ENCODE measurements around the gene AFF3. TPM values are rescaled to one million over a fixed set of nuclear protein-coding genes. Genes with fewer than 3 reads are reported as not detected.
"Not testable (repeated sequence)": the region's sequence is repeated elsewhere in the genome, so short reads cannot be mapped to it uniquely, and the experiment has no call there.

AFF3 gene
- total and polyA plus RNA-seq, 2 of the 8 experiments (the other 6 are each of a cell fraction or from before 2014, with no cell fraction given): 0.27 to 3.0 TPM

DNA sequence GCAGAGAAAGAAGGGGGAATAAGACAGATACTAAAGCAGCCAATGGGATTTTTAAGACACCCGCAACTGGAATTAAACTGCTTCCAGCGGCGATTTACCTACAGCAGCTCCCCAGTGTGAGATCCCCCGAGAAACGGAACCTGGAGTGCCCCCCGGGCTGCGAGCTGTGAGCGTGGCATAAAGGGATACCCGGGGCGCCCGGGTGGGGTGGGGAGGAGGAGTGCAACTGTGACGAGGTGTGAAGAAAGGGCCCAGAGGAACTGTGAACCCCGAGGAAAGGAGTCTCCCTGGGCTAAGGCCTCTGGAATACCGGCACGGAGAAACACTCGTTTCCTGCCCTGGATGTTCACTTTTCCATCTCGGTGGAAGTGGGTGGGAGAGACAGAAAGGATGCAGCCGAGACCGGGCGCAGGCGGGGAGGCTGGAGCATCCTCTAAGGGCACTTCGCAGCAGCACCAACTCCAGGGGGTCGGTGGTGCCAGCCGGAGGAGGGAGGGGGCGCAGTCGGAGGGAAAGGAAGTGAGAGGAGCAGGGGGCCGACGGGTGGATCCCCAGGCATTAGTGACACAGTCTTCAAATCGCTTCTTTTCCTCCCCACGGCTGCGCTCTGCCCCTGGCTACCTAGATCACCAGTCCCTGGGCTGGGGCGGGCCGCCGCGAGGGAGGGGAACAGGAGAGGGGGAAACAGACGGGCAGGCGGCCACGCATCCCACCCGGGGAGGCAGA, 38.7 kb downstream of the AFF3 start:
- H2BK12ac ChIP-seq (ENCODE audit: low read depth, low read length); H3K9ac ChIP-seq (replicated peaks in 1 of 4; ENCODE audit: extremely low read depth in 1 of 4, low read depth in 3 of 4, low read length in 3 of 4); H3K36me3 ChIP-seq (ENCODE audit: control insufficient read depth in 2 of 4, insufficient read depth in 4 of 4, low read length in 3 of 4); H2BK15ac ChIP-seq (ENCODE audit: low read length); H2BK20ac ChIP-seq (ENCODE audit: low read length); H3K23me2 ChIP-seq (ENCODE audit: low read depth, low read length); H4K91ac ChIP-seq (replicated peaks; ENCODE audit: insufficient read length, low read length); H3K4ac ChIP-seq (replicated peaks; ENCODE audit: insufficient read length, low read depth, low read length); H3K4me1 ChIP-seq (replicated peaks in 1 of 4; ENCODE audit: control insufficient read depth in 3 of 4, insufficient read depth in 4 of 4, low read length in 3 of 4); H4K20me1 ChIP-seq (replicated peaks in 1 of 2; ENCODE audit: control insufficient read depth in 1 of 2, insufficient read depth in 2 of 2, low read length in 2 of 2); H4K8ac ChIP-seq (ENCODE audit: extremely low read depth, insufficient read depth, low read length); H3K23ac ChIP-seq (ENCODE audit: insufficient read length); H3K9me3 ChIP-seq (ENCODE audit: insufficient read depth in 2 of 2, low read depth in 1 of 2, low read length in 1 of 2); H4K5ac ChIP-seq (ENCODE audit: insufficient read length, low read depth, low read length); H2AK5ac ChIP-seq (ENCODE audit: low read depth, low read length); H3K18ac ChIP-seq (ENCODE audit: extremely low read depth, low read length); H3K14ac ChIP-seq (ENCODE audit: insufficient read length); FAIRE-seq; H3K79me2 ChIP-seq (ENCODE audit: control insufficient read depth in 1 of 2, insufficient read depth in 2 of 2, low read length in 2 of 2); H3K56ac ChIP-seq (replicated peaks; ENCODE audit: insufficient read length, low read depth, low read length); H3K79me1 ChIP-seq (ENCODE audit: low read depth, low read length); H3K27ac ChIP-seq (ENCODE audit: low read depth, low read length); H2BK5ac ChIP-seq (ENCODE audit: low read depth, low read length); POLR2A ChIA-PET (ENCODE audit: partially characterized antibody); H2BK120ac ChIP-seq (replicated peaks; ENCODE audit: low read depth, low read length); H2AFZ ChIP-seq (ENCODE audit: low read length): not testable (repeated sequence)
- peak; percentile 40; the same call in 1 of the 2 replicates for TF ChIP-seq SUZ12 (IDR thresholded peaks at IDR 0.05; ENCODE audit: low read length)
- peak overlapping the region in 1 of 4 experiments; percentile 41; a peak in 3 of 8 replicates for H3K4me3 ChIP-seq (ENCODE audit: extremely low read depth in 1 of 4, insufficient read depth in 2 of 4, low read depth in 3 of 4, low read length in 4 of 4)
- peak in 1 of 2 experiments; percentile 54 for DNase-seq (ENCODE audit: low read depth in 1 of 2, low spot score in 2 of 2)
- CTCF ChIA-PET (ENCODE audit: partially characterized antibody): interaction anchor here (0.6 kb wide), 1 partner anchor 1903 kb away, joined by 3 read pairs; no protein-coding TSS in a partner anchor
- H3K27me3 ChIP-seq (replicated peaks in 1 of 4; ENCODE audit: control insufficient read depth in 3 of 4, extremely low read depth in 1 of 4, insufficient read depth in 3 of 4, low read length in 3 of 4): peaks cover 14 to 49% (median 38%) of the 10 kb centered on the region in 4 experiments
- WGBS, 2 experiments (ENCODE audit: extremely low coverage in 1 of 2, insufficient coverage in 1 of 2, insufficient read length in 1 of 2, insufficient replicate concordance in 2 of 2, low coverage in 1 of 2, low lambda C conversion rate in 2 of 2, missing lambda C conversion rate in 1 of 2): 2% methylated on average over 8 of the region's 39 CpGs; no CpG with 5 or more reads in 1 of the 2 experiments
- H3K4me2 ChIP-seq (ENCODE audit: insufficient read depth in 1 of 2, low read depth in 2 of 2, low read length in 2 of 2): peak overlapping the region; percentile 37 to 54
